Activated T-cell treated with anti-CD3 and anti-CD28 coated beads for 24 hours (primary cell): Measurements from ENCODE around the gene STIP1.

Experiments used
- DNase-seq: peaks from one replicate; pipeline ENCODE4 v3.0.0-alpha.2; 2020; ENCODE audit warnings: low read depth

STIP1 gene

DNA sequence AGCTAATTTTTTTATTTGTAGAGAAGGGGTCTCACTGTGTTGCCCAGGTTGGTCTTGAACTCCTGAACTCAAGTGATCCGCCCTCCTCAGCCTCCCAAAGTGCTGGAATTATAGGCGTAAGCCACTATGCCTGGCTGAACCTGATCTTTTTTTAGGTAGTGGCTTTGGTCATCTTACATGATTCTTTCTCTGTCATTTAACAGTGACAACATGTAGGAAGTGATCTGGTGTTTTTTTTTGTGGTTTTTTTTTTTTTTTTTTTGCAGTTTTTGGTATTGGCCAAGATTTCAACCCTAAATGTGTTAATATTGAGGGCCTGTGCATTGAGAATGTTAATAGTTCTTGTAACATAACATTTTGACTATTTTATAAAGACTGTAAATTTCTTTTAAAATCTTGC, 12.5 kb downstream of the STIP1 start:
- DNase-seq: no peak

DNA sequence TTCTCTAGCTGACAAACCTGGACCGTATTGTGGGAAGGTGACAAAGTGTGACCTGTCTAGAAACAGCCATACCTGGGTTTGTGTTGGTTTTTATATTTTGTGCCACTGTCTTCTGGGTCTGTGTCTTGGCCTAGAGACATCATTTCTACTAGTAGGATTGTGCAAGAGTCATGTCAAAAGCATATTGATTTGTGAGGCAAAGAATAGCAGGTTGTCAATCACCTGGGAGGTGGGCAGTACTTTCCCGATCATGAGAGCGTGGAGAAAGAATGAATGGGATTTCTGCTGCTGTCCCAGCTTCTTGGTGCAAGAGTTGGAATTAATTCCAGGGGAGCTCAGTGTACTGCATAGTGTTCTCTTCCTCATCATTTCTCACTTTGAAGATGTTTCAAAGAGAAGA, 15.6 kb downstream of the STIP1 start:
- no peak for DNase-seq

DNA sequence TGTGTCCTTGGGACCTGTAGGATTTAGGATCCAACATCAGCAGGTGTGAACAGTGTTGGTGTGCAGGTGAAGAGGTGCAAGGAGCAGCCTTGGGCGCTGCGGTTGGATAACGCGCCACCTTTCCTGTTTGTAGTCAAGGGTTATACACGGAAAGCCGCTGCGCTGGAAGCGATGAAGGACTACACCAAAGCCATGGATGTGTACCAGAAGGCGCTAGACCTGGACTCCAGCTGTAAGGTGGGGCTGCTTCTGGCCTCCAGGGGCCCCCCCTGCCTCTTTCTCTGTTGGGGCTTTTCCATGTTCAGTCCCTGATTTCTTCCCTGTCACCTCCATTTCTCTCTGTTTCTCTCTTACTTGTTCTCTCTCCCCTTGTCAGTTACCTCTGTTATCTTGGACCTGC, 17.0 kb downstream of the STIP1 start:
- no peak for DNase-seq

DNA sequence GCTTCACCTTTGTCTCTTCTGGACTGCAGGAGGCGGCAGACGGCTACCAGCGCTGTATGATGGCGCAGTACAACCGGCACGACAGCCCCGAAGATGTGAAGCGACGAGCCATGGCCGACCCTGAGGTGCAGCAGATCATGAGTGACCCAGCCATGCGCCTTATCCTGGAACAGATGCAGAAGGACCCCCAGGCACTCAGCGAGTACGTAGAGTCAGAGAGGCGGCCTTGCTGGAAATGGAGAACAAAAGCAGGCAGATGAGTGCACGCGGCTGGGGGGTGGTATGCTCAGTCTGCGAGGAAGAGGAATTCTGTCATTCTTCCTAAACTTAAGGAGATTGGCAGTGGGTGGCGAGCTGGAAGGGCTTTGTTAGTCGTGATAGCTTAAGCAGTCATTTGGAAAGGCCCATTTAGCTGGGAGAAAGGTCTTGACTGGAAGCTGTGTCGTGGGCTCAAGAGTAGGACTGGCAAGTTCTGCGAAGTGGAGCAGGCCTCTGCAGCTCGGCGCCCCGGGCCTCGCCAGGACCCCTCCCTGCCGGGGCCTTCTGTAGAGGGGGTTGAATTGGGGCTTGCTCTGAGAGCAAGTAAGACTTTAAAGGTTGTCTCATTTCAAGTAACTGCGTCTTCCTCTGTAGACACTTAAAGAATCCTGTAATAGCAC, 17.6 kb downstream of the STIP1 start:
- DNase-seq: no peak

DNA sequence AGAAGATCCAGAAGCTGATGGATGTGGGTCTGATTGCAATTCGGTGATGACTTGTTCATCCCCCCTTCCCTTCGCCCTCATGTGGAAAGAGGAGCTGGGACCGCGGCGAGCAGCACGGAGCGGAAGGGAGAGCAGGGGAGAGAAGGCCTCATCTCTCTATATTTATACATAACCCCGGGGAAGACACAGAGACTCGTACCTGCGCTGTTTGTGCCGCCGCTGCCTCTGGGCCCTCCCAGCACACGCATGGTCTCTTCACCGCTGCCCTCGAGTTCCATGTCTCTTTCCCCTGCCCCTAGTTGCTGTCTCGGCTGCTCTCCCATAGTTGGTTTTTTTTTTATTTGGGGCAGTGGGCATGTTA, 18.1 kb downstream of the STIP1 start:
- no peak for DNase-seq

DNA sequence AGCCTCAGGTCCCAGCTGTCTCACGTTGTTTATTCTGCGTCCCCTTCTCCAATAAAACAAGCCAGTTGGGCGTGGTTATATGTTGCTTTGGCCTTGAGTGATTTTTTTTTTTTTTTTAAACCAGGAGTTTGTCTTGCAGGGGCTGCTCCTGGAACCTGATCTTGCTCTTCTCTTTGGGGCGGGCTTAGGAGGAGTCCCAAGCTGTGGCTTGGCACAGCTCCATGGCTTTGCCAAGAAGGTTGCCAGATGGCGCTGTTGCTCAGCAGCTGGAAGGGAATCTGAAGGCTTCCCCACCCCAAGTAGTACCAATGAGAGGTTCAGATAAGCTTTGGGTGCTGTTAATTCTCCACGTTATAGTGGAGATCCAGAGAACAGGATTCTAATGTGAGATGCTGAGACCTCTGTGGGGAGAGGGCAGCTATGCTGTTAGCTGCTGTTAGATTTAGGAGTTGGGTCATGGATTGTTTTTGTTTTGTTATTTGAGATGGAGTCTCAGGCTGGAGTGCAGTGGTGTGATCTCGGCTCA, 18.6 kb downstream of the STIP1 start:
- peak; percentile 64 for DNase-seq

DNA sequence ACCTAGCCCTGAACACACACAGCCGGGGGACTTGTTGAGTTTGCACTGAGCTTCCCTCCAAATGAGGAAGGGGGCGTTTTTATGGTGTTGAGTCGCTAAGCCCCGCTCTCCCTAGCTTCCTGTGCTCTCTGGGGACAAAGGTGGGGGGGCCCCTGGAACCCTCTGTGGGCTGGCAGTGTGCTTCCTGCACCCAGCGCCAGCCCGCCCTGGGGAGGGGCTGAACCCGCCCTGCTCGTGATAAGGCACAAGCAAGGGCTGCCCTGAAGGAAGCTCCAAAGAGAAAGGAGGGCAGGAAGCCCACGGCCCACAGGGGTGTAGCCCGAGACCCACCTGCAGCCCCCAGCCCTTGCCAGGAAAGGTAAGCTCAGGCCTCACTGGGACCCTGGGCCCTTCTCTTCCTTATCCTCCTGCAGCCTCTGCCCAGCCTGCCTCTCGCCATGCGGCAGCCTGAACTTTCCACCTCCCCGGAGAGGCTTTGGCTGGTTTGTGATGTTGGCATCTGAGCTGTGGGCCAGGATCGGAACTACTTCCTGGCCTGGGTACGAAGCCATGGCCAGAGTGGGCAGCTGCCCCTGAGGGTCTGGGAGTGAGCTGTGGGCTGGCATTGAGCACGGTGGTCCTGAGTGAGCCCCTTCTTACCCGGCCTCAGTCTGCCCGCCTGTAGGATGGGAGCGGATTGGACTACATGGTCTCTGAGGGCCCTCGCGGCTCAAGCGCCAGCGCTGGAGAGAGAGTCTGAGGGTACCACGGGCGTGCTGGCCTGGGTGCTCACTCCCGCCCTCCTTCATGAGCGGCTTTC, 20.7 kb downstream of the STIP1 start, which contains the start of gene FERMT3:
TSS of gene FERMT3 (plus strand) at position 265 of the 799 bp plus-strand sequence. CDS start 644 bp downstream, outside the sequence.
- DNase-seq: peak; percentile 72

DNA sequence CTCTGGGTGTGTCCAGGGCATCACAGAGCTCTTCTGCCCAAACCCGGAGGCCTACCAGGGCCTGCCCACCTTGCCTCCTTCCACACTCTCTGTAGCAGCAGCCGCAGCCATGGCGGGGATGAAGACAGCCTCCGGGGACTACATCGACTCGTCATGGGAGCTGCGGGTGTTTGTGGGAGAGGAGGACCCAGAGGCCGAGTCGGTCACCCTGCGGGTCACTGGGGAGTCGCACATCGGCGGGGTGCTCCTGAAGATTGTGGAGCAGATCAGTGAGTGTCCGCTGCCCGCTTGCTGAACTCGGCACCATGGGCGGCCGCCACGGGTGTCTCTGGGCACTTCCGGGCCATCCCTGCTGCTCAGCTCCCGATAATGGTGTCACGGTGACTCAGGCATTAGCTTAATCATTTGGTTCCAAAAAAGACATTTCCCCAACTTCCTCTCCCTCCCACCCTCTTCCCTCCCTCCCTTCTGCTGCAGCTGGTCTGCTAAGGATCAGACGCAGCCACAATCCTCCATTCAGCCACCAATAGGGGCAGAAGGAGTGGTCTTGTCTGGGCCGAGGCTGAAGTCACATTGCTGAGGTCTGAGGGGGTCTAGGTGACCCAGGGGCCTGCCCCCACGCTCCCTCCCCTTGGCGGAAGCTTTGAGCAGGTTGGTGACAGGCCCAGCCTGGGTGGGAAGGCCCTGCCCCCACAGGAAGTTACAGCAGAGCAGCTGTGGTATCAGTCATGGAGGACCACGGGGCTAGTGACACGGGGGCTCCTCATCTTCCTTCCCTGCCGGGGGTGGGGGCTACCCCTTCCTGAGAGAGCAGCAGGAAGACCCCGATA, 21.5 kb downstream of the STIP1 start:
- peak; percentile 75 for DNase-seq

DNA sequence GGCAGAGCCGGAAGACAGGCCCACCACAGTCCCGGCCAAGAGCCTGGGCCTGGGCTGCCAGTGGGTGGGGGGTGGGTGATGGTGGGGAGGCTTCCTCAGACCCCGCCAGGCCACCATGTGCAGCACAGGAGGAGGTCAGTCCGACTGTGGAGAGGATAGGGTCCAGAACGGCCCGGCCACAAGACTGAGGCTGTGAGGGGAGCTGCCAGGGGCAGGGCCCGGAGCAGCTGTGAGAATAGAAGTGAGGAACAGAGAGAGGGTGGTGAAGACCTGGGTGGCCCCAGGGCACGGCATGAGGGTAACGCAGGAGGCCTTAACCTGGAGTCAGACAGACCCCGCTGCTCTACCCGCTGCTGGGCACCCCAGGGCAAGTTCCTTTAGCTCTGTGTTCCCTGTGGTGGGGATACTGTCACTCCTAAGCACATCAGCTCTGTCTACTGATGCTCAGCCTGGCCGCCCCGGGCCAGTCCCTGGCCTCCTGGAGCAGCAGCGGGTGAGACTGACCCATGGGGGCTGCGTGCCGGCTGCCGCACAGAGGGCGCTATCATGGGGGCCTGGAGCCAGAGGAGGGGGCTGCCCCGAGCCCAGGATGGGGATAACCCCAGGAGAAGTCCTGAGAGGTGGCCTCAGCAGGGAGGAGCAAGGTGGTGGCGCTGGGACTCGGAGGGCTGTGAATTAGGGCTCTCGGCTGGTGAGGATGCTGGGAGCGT, 22.3 kb downstream of the STIP1 start:
- DNase-seq: no peak

DNA sequence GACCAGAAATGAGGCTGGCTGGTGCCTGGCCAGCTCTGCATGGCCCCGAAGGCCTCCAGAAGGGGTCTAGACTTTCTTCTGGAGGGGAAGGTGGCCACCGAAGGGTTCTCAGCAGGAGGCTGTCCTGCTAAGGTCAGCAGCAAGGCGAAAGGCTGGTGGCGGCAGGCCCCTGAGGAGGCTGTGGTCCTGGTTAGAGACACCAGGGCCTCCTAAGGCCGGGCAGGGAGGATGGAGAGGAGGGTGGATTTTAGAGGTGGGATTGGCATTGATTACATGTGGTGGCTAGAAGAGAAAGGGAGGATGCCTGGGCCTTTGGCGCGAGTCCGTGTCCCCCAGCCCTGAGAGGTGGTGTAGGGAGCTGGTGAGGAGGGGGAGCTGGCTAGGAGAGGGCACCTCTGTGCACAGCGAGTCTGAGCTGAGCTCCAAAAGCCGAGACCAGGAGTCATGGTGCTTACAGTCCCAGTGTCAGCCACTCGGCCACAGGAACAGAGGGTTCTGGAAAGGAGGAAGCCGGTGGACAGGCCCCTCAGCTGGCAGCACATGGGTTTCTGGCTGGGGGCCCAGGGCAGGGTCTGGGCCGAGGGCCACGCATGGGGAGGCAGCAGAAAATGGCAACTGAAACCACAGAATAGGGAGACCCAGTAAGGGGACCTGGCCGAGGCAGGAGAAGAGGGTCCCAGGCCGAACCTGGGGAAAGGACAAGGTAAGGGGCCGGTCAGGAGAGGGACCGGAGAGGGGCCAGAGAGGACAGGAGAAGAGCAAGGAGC, 23.0 kb downstream of the STIP1 start:
- DNase-seq: no peak

DNA sequence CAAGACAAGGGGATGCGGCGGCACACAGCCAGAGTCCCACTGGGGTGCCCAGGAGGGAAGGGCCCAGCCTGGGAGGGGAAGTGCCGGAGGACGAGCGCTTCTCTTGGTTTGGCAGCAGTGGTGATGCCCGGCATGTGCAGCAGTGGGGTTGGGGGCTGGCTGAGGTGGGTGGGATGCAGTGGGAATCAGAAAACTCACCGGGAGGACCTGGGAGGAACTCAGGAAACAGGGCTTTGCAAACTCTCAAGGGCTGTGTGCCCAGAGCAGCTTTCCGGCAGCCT, 23.5 kb downstream of the STIP1 start:
- no peak for DNase-seq

DNA sequence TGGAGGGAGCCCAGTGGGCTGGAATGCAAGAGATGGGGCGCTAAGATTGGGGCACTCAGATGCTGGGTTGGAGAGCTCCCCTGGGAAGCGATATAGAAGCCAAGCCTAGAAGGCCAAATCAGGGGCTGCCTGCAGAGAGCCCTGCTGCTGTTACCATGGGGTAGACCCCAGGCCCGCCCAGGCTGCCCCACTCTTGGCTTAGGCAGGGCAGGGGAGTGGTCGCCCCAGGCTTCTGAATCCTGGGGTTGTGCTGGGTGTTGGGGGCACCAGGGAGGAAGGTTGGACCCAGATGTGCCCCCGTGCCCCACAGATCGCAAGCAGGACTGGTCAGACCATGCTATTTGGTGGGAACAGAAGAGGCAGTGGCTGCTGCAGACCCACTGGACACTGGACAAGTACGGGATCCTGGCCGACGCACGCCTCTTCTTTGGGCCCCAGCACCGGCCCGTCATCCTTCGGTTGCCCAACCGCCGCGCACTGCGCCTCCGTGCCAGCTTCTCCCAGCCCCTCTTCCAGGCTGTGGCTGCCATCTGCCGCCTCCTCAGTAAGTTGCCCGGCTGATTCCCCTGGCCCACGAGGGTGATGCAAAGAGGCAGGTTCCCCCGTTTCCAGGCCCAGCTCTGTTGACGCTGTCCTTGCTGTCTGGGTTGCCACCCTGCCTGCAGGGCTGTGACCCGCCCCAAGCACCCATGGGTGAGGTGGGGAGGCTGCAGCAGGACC, 24.5 kb downstream of the STIP1 start:
- no peak for DNase-seq

DNA sequence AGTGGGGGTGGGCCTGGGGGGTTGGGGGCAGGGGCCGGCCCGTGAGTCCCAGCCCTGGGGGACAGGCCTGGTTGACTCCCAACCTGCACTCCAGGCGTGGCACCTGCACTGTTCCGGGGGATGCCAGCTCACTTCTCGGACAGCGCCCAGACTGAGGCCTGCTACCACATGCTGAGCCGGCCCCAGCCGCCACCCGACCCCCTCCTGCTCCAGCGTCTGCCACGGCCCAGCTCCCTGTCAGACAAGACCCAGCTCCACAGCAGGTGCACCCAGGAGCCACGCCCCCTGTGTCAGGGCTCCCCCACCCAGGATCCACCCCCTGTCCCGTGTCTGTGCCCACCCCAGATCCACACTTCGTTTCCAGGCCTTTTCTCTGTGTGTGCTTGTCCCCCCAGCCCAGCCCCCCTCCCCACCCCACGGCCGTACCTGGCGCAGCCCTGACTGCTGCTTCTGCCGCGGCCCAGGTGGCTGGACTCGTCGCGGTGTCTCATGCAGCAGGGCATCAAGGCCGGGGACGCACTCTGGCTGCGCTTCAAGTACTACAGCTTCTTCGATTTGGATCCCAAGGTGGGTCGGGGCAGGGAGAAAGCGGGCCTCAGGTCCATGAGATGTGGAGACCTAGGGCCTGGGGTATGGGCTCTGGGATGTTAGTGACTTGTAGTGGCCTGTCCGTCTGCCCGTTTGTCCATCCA, 25.4 kb downstream of the STIP1 start:
- DNase-seq: no peak

DNA sequence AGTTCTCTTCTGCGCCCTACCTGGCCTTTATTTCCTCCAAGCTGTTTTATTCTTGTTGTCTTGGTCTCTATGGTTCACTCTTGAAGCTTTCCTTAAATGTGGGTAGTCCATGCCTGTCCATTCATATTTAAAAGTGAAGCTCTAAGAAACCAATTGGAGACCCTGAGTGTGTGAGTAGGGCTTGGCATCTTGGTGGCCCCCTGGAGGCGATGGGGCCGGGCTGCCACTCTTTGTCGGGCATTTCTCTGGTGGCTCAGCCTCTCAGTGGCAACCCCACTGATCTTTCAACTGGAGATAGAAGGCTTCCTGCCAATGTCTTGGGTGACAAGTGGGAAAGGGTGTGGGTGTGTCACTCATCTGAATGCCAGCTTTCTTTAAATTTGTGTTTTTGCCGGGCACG, 30.9 kb downstream of the STIP1 start:
- no peak for DNase-seq

DNA sequence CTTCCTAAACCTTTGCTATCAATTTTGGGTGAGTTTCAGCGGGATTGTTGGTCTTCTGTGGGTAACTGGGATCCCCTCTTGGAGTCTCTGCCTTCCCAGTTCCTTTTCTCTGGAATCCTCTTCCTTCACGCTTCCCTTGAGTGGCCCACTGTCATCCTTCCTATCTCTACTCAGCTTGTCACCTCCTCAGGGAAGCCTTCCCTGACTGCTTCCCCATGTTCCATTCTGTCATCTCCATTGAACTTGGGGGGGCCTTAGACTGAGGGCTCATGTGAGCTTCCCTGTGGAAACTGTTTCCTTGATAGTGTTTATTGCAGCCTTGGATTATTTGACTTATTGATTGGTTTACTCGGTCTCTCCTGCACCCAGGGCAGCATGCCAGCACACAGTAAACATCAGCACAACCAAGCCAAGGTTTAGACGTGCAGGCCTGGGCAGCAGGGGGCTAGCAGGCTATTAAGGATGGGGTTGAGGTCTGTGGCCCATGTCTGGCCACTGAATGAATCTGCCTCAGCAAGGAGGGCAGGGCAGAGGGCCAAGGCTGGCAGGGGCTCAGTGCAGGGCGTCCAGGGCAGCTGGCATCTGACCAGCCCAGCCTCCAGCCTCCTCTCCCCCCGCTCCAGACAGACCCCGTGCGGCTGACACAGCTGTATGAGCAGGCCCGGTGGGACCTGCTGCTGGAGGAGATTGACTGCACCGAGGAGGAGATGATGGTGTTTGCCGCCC, 32.8 kb downstream of the STIP1 start:
- no peak for DNase-seq

DNA sequence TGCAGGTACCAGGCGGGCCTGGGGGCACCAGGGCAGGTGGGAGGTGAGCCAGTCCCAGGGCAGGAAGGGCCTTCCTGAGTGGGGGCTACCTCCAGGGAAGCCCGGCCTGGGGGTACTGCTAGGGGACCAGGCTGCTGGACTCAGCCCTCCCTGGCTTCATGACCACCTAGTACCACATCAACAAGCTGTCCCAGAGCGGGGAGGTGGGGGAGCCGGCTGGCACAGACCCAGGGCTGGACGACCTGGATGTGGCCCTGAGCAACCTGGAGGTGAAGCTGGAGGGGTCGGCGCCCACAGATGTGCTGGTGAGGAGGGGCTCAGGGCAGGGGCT, 33.3 kb downstream of the STIP1 start:
- no peak for DNase-seq

DNA sequence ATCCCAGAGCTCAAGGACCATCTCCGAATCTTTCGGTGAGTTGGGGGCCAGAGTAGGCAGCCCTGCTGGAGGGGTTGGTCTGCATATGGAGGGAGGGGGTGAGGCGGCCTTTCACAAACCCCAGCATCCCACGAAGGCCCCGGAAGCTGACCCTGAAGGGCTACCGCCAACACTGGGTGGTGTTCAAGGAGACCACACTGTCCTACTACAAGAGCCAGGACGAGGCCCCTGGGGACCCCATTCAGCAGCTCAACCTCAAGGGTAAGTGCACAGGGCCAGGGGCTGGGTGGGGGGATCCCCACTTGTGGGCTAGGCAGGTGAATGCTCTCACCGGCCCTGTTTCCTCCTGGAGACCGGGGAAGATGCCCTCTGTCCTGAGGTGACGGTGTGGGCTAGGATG, 33.8 kb downstream of the STIP1 start:
- DNase-seq: no peak

DNA sequence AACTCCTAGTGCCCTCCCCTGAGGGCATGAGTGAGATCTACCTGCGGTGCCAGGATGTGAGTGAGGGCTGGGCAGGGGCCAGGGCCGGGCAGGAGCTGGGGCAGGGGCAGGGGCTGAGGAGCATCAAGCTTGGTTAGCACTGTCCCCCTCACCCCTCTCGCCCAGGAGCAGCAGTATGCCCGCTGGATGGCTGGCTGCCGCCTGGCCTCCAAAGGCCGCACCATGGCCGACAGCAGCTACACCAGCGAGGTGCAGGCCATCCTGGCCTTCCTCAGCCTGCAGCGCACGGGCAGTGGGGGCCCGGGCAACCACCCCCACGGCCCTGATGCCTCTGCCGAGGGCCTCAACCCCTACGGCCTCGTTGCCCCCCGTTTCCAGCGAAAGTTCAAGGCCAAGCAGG, 34.3 kb downstream of the STIP1 start:
- DNase-seq: no peak

DNA sequence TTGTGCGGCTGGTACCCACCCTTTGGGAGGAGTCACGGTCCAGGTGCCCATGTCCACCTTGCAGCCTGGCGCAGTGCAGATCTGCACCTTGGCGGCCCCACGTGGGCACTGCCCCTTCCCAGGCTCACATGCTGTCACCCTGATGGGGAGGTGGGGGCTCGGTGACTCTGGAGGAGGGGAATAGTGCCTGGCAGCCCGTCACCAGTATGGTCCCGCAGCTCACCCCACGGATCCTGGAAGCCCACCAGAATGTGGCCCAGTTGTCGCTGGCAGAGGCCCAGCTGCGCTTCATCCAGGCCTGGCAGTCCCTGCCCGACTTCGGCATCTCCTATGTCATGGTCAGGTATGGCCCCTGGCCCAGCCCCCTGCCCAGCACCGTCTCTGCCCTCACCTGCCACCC, 34.8 kb downstream of the STIP1 start:
- no peak for DNase-seq

DNA sequence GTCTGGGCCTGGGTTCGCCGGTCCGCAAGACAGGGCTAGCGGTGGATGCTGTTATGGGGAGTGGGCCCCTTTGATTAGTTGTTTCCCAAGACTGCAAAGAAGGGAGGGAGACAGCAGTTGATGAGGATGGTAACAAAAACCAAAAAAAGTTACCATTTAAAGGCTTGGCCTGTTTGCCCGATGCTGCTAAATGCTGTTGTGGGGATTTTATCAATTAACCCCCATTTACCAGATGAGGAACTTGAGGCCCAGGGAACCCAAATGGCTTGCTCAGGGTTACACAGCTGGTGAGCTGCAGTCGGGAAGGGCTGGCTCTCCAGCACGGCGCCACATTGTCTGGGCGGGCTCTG, 36.7 kb downstream of the STIP1 start:
- DNase-seq: no peak
